ENCODE results near the gene TLN1.

TLN1 gene

GRCh38 chr9:35750256-35750531 is 18.2 kb upstream of the TLN1 start:
- no peak for DNase-seq (ENCODE audit: low read depth)

- no peak for DNase-seq (ENCODE audit: low read depth)
Measured at GRCh38 chr9:35749515-35750255, 17.7 kb upstream of the TLN1 start.

GRCh38 chr9:35748858-35749514 is 17.0 kb upstream of the TLN1 start, which contains the start of the genes GBA2 and RGP1:
Gene GBA2, minus strand, starts transcription at chr9:35749228. Its CDS starts 524 bp downstream, at chr9:35748704.
Gene RGP1, plus strand, starts transcription at chr9:35749287. Its CDS starts 469 bp downstream, at chr9:35749756.
- DNase-seq (ENCODE audit: low read depth), result peak; percentile 58

GRCh38 chr9:35748242-35748857 is 16.4 kb upstream of the TLN1 start:
- no peak for DNase-seq (ENCODE audit: low read depth)

GRCh38 chr9:35746583-35746982 is 14.6 kb upstream of the TLN1 start:
- DNase-seq (ENCODE audit: low read depth), result no peak

- DNase-seq (ENCODE audit: low read depth), result no peak
Measured at GRCh38 chr9:35745569-35745968, 13.6 kb upstream of the TLN1 start.

- no peak for DNase-seq (ENCODE audit: low read depth)
Measured at GRCh38 chr9:35743880-35744518, 12.0 kb upstream of the TLN1 start.

GRCh38 chr9:35743452-35743851 is 11.5 kb upstream of the TLN1 start:
- DNase-seq (ENCODE audit: low read depth), result no peak

GRCh38 chr9:35741740-35742139 is 9.7 kb upstream of the TLN1 start:
- DNase-seq (ENCODE audit: low read depth), result peak; percentile 87

- DNase-seq (ENCODE audit: low read depth), result no peak
Measured at GRCh38 chr9:35740243-35740642, 8.2 kb upstream of the TLN1 start.

- no peak for DNase-seq (ENCODE audit: low read depth)
Measured at GRCh38 chr9:35738924-35739323, 6.9 kb upstream of the TLN1 start.

GRCh38 chr9:35738186-35738585 is 6.2 kb upstream of the TLN1 start:
- no peak for DNase-seq (ENCODE audit: low read depth)

- DNase-seq (ENCODE audit: low read depth), result no peak
Measured at GRCh38 chr9:35737143-35737542, 5.1 kb upstream of the TLN1 start.

- DNase-seq (ENCODE audit: low read depth), result peak; percentile 76
Measured at GRCh38 chr9:35736201-35736633, 4.2 kb upstream of the TLN1 start.

GRCh38 chr9:35734096-35734495 is 2.1 kb upstream of the TLN1 start:
- peak; percentile 46 for DNase-seq (ENCODE audit: low read depth)

GRCh38 chr9:35732800-35733541 is 976 bp upstream of the TLN1 start:
- DNase-seq (ENCODE audit: low read depth), result peak; percentile 68

- peak; percentile 32 for DNase-seq (ENCODE audit: low read depth)
Measured at GRCh38 chr9:35731415-35732184, 395 bp downstream of the TLN1 start.

- DNase-seq (ENCODE audit: low read depth), result no peak
Measured at GRCh38 chr9:35730486-35730854, 1.5 kb downstream of the TLN1 start.

GRCh38 chr9:35729700-35730485 is 2.1 kb downstream of the TLN1 start:
- peak; percentile 86 for DNase-seq (ENCODE audit: low read depth)

- no peak for DNase-seq (ENCODE audit: low read depth)
Measured at GRCh38 chr9:35729101-35729500, 2.9 kb downstream of the TLN1 start.
